GM18519 (cell line): ENCODE measurements around the gene SLC15A3.

Experiments
- ATAC-seq: cut with Tn5 transposase; IDR thresholded peaks from one replicate; pipeline ENCODE4 v1.9.1; 2021; ENCODE audit warnings: mild to moderate bottlenecking, moderate library complexity; ENCODE audit not compliant: unreplicated experiment, low FRiP score

SLC15A3 gene

DNA sequence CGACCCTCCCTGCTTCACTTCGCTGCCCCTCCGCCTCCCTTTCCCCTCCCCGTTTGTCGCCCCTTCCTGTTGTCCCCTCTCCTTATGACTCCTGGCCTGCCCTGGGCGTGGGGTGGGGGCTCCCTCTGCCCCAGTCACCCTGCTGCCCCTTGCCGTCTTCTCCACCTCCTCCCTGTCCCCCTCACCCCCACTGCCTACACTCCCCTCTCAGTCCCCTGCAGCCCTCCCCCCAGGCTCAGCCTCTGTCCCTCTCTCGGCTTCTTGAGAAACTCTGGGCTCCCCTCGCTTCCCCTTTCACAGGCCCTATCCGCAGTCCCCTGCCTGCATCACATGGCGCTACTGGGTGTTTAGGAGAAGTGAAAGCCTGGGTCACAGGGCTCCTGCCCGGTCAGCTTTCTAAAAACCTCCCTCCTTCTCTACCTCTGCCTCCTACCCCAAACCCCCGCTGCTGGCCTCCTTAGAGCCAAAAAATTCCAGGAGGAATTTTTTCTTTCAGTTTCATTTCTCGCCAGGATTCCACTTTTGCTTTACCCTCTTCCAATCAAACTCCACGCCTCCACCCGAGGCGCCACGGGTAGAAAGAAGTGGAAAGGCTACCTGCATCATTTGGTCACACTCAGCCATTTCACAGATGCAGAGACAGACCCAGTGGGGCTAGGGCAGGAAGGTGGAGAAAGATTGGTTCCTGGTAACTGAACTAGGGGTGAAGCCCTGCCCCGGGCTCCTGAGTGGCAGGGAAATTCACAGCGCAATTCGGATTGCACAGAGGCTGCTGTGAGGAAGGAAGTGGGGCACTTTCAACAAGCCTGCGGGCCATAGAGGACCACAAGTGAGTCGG lies at the start of gene SLC15A3:
SLC15A3 (minus strand) TSS at position 273 of the 838 bp plus-strand sequence. CDS start 625 bp downstream, outside the sequence.
- ATAC-seq: no peak

DNA sequence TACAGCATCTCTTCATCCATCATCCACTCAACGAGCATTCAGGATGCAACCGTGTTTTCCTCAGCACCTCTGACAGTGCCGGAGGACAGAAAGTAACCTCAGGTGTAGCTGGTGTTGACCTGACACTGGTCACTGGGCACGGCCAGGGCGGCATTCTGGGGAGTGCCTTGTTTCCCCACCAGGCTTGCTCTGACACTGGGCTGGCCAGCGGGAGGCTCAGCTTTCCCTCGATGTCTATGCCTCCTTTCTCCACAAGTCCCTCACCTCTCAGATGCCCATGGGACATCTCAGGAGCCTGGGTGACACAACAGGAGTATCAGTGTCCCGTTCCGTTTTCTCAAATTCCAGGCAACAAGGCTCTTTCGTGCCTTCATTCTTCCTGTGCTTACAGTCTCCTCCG lies 48.5 kb upstream of the SLC15A3 start:
- no peak for ATAC-seq

DNA sequence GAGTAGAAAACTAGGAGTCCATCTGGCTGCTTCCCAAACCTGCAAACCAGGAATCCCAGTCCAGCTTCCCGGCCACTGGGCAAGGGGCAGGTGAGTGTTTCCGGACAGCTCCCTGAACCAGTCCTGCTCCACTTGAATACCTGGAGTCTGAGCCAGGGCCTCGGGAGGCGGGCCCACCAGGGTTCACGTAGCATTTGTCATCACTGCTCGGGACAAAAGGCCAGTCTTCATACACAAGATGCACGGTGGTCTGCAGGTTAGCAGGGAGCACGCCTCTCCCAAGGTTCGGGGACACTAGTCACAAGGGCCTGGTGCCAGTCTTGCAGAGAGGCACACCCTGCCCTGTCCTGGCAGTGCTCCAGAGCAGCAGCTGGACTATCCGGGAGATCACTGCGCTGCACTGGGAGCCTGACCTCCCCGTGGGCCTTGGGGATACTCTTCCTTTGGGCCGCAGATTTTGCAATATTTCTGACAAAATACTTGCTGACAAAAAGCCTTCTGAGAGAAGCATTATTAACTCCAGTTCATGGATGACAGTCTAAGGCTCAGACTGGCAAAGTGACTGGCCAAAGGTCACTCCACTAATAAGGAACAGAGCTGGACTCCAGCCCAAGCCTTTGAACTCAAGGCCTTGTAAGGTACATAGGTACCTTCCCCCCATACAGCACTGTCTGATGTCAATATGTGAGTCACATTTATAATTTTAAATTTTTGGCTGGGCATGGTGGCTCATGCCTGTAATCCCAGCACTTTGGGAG lies 44.6 kb upstream of the SLC15A3 start:
- ATAC-seq: no peak

DNA sequence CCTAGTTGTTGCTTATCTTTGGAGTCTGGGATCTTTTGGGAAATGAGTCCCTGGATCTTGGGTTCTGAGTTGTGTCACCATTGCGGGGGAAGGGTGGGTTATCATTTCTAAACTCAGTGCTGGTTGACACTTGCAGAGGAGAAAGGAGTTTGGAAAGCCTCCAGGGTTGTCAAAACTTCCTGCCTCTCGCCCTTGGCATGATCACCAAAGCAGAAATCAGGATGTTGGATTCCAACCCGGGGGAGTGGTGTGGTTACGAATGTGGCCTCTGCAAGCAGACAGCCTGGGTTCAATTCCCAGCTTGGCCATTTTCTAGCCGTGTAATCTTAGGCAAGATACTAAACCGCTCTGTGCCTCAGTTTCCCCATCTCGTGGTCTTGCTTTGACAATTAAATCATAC lies 43.8 kb upstream of the SLC15A3 start:
- no peak for ATAC-seq

DNA sequence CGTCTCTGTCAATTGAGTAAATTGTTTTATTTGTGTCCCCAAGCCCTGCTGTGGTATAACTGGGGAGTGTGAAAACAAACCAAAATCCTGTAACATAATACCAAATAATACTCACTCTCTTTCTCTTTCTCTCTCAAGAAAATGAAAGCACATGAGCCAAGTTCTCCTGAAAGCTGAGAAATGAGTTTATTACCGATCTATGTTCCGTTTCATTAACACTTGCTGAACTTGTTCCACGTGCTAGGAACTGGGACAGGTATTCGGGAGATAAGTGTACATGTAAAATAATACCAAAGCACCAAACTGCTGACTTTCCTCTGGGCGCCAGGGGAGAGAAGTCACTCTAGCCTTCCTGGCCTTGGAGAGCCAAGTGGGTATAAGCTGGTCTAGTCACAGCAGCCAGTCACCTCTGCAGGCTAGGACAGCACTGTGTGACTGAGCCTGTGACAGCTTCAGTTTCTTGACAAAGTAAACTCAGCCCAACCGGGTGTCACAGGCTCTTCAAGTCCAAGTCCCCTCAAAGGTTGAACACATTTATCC lies 42.6 kb upstream of the SLC15A3 start:
- ATAC-seq: no peak

DNA sequence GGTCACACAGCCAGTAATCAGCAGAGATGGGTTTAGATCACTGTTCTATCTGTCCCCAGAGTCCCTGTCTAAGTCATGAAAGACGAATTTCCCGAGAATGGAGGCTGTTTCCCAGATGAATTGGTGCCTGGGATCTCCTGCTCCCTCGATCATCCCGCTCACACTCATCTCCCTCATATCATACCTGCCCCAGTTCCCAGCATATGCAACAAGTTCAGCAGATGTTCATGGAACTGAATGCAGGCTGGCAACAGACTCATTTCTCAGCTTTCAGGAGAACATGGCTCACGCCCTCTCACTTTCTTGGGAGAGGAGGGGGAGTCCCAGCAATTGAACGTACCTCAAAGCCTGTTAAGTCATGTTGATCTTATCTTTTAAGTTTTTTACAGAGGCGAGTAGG lies 41.6 kb upstream of the SLC15A3 start:
- no peak for ATAC-seq

DNA sequence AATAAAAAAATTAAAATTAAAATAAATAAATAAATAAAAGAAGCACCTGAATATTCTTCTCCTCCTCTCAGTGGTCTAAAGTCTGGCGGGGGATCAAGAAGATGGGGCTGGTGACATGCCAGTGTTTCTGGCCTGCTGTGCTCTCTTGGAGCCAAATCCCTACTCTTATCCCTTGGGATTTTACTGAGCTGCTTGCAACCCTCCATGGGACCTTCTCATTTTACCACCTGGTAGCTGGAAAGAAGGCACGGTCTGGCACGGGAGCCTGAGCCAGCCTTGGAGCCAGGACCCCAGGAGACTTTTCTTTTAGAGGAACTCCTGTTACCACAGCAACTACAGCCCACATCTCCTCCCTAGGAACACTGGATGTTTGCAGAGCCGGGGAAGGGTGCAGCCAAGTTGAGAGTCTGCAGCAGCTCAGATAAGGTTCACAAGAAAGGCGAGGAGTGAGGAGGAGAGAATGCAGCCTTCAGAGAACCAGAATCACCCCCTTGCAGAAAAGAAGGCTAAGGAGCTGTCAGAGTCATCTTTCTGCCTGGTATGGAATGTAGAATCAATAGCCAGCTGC lies 41.0 kb upstream of the SLC15A3 start:
- ATAC-seq: no peak

DNA sequence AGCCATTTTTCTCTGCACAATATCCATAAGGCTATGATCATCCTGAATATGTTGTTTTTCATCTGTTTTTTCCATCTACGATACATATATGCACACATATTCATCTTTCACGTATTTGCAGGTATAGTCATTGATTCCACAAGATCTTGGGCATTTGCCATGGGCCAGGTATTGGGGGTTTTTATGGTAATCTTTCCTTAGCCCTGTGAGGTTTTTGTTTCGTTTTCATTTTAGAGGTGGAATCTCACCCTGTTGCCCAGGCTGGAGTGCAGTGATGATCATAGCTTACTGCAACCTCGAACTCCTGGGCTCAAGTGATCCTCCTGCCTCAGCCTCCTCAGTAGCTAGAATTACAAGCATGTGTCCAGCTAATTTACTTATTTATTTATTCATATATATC lies 39.5 kb upstream of the SLC15A3 start:
- no peak for ATAC-seq

DNA sequence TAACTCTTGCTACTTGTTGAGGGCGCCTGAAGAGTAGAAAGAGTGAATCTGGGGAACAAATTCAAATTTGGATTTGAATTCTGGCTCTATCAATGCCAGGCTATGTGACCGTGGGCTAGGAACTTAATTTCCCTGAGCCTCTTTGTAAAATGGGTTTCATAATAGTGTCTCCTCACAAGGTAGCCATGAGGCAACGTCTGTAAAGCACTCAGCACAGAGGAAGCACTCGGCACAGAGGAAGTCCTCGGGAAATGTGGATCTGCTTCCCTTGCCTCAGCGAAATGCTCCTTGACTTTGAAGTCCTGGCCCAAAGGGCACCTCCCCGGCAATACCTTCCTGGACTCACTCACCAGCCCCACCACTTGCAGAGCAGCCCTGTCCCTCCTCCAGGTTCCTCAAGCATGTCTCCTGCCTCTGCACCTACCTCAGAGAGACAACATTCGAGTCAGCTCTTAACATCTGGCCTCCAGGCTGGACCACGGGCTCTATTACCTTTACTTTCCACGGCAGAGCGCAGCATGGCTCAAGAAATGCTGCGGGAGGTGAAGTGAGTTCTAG lies 37.2 kb upstream of the SLC15A3 start:
- ATAC-seq: no peak

DNA sequence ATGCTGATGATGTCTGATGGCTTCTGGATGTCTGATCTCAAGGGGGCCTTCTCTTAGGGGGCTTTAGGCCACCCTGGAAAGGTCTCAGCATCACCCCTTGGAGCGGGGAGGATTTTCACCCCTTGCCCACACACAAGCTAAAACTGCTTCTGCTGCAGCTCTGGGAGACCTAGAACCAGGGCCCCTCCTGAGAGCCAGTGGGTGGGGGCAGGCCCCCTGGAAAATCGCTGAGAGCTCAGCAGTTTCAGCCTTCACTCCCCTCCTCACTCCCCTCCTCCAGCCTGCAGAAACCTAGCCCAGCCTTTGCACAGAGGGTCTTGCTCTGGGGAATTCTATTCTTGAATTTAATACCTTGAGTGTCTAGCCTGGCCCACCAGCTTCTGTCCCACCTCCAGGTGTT lies 36.7 kb upstream of the SLC15A3 start:
- ATAC-seq: no peak

DNA sequence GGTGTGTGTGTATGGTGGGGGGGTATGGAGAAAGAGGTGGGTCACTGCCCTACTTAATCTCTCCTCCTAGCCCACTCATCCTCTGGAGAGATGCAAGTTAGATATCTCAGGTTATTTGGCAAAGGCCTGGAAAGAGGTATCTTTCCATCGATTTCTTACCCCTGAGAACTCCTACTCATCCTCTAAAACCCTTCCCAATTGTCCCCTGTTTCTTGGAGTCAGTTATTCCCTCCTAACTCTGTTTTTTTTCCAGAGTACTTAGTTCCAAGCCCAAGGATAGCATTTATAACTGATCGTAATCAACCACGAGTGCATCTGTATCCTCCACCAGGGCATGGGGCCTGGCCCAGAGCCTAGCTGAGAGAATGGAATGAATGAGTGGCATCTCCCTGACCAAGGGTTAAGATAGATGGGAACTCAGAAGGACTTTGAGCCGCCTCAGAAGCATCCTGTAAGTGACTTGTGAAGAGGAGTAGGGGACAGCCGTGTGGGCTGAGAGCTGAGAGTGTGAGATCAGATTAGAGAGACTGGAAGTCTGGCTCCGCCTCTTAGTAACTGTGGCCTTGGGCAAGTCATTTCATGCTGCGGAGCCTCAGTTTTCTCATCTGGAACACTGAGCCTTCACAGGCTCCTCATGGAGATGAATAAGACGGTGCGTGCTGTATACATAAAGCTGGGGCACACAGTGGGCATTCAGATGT lies 35.8 kb upstream of the SLC15A3 start:
- ATAC-seq: no peak

DNA sequence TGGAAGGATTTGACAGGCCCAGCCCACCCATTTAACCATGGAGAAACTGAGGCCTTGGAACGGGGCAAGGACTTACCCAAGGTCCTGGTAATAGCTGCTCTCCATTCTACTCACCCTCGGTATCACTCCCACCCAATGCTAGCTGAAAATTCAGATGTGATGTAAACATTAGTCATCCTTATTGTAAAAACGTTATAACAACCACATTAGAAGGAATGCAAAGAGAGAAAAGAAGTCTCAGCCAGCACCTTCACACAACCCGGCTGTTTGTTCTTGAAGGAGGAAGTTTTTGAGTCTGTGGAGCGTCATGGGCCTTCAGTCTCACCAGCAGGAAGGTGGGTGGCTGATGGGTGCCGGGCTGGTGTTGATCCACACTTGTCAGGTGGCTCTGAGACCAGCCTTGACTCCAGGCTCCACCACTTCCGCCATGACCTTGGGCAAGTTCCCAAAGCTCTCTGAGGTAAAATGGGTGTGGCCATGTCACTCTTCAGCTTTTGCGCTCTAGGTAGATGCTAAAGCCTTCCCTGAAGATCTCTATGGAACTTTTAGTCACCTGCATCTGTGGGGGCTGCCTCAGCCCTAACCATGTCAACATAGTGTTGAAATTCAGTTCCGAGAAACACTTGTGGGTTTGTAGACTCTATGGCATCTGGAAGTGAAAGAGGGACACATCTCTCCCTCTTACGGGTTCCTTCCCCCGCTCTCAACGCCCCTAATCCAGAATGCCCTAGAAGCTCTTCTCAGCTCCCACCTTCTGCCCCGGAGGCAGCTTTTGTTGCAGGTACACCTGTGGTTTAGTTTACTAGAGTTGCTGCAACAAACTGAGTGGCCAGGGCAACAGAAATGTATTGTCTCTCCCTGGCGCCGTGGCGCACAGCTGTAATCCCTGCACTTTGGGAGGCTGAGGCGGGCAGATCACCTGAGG lies 34.3 kb upstream of the SLC15A3 start:
- ATAC-seq: no peak

DNA sequence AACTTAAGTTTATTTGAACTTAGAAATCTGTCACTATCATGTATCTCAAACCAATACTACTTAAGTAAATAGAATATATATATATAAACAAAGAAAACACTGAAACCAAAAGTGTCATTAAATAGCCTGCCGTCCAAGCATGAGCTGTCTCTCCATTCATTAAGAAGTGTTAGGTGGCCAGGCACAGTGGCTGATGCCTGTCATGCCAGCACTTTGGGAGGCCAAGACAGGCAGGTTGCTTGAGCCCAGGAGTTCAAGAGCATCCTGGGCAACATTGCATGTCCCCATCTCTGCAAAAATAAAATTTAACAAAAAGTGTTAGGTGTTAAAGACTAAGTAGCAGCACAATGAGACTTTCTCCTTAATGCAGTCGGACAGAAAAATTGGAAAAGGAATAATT lies 33.5 kb upstream of the SLC15A3 start:
- no peak for ATAC-seq

DNA sequence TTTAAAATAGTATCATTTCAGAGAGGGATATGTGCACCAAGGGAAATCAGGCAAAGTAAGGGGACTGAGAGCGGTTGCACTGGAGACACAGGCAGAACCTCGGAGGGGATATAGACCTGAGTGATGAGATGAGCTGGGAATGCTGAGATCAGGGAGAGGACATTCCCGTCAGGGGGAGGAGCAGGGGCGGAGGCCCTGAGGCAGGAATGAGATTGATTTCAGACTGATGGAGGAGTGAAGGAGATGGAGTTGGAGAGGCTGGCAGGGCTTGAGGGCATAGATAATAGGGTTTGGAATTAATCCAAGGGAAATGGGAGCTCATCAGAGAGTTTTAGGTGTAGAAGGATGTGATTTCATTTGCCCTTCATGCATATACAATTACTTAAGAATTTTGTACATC lies 32.7 kb upstream of the SLC15A3 start:
- ATAC-seq: no peak

DNA sequence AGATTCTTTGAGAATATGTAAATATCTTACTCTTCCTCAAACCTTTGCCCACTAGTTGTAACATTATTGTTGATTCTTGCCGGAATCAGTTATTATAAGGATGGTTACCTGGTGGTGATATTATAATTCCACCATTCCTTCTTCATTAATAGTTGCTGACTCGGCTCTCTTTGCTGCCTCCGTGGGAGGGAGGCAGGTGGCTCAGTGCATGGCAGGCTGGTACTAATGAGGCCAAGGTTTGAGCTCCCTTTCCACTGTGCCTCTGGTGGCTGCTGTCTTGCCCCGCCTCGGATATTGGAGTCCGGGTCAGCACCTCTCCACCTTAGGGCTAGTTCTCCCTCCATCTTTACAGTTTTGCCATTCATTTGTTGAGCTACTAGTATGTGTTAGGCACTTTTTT lies 32.2 kb upstream of the SLC15A3 start:
- no peak for ATAC-seq

DNA sequence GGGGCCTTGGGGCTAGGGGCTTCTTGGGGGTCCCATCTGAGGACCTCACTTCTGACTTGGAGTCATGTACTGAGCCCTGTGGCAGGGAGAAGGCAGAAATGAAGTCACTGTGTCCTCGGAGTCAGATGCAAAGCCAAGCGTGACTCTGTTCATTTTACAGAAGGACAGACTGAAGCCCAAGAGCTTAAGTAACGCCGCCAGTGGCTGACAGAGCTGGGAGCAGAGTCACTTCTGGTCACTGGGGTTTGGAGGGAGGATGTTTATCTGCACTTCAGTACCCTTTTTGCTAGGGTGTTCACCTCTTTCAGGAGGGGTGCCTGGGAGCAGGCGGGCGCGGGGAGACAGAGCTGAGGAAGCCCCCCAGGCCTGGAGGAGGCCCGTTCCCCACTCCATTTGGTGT lies 30.2 kb upstream of the SLC15A3 start:
- ATAC-seq: no peak

DNA sequence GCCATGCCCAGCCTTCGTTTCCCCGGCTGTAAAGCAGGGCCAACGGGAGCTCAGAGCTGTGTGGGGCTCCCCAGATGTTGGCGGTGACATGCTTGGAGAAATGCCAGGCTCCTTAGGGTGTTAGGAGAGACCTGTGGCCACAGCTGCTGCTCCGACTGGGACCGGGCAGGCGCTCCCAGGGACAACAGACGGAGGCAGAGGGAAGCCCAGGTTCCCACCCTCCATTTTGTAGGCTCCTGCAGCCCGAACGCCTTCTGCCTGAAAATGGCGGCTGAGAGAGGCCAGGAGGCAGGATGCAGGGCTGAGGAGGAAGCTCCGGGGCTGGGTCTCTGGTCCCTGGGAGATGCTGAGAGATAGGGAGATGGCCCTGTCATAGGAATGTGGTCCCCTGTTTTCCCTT lies 29.5 kb upstream of the SLC15A3 start:
- ATAC-seq: no peak

DNA sequence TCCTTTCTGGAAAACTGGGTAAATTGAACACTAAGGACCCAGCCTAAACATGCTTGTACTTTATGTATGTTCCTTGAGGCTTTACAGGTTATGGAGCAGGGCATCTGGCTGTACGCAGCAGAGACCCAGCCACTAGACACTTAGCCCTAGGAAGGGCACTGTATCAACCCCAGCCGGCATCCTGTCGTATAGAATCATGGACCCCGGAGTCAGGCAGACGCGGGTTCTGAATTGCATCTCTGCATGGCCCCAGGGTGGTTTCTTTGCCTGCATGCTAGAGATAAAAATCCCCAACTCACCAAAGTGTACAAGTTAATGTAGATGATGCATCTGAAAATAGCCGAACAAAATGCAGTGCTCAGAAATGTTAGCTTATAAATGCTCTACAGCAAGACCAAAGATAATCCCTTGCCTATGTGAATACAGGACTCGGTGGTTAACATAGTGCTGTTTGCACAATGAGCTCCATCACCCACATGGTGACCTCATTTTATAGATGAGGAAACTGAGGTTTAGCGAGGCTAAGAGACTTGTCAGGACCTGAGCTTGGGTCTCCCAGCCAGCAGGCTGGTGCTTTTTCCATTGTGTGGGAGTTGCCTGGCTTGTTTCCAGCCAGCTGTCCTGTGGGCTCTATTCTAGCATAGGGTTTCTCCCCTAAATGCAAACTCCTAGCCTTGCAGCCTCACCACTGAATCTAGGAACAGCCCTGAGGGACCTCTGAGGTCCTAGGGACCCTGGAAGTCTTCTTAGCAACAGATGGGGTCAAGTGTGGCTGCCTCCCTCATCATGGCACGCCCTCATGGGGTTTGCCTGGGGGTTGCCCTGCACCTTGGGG lies 26.8 kb upstream of the SLC15A3 start:
- ATAC-seq: no peak
